Measurements from ENCODE around the gene CPSF3. TPM values are rescaled to one million over a fixed set of nuclear protein-coding genes. Genes with fewer than 3 reads are reported as not detected.
A peak's percentile ranks its signal among the peaks of the same experiment; 100 is the strongest.

CPSF3 gene
- total RNA-seq, 6 experiments from 2014 or later: 40.6 to 49.8 (median 44.5) TPM

DNA sequence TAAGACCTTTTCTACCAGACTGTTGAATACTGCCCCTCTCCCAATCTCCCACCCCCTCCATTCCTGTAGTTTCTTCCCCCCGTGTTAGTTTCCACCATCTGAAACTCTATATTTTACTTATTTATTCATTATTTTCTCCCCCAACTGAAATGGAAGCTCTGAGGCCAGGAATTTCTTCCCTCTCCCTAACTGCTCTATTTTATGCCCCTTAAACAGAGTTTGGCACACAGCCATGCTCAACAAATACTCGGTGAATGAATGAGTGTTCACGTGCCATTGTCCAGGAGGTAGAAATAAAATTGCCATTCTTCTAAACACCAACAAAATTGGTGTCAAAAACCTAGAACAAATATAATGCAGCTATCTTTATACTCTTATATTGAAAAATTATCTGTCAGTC lies 5.7 kb upstream of the CPSF3 start:
- Mint-ChIP-seq H3K4me3 (no peak overlapping the region), H3K36me3 (ENCODE audit: low read depth) (peaks cover 56% of the 10 kb centered on the region), H3K9me3 (no peaks in the 10 kb centered on the region), H3K4me1 (ENCODE audit: low read depth) (peaks cover 58% of the 10 kb centered on the region), H3K27ac (no peak overlapping the region), H3K27me3 (ENCODE audit: insufficient read depth) (no peaks in the 10 kb centered on the region; the same call in 1 of the 2 replicates)
- no peak for DNase-seq
- TF ChIP-seq, protein P1, sequence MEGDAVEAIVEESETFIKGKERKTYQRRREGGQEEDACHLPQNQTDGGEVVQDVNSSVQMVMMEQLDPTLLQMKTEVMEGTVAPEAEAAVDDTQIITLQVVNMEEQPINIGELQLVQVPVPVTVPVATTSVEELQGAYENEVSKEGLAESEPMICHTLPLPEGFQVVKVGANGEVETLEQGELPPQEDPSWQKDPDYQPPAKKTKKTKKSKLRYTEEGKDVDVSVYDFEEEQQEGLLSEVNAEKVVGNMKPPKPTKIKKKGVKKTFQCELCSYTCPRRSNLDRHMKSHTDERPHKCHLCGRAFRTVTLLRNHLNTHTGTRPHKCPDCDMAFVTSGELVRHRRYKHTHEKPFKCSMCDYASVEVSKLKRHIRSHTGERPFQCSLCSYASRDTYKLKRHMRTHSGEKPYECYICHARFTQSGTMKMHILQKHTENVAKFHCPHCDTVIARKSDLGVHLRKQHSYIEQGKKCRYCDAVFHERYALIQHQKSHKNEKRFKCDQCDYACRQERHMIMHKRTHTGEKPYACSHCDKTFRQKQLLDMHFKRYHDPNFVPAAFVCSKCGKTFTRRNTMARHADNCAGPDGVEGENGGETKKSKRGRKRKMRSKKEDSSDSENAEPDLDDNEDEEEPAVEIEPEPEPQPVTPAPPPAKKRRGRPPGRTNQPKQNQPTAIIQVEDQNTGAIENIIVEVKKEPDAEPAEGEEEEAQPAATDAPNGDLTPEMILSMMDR (IDR thresholded peaks at IDR 0.05): no peak

DNA sequence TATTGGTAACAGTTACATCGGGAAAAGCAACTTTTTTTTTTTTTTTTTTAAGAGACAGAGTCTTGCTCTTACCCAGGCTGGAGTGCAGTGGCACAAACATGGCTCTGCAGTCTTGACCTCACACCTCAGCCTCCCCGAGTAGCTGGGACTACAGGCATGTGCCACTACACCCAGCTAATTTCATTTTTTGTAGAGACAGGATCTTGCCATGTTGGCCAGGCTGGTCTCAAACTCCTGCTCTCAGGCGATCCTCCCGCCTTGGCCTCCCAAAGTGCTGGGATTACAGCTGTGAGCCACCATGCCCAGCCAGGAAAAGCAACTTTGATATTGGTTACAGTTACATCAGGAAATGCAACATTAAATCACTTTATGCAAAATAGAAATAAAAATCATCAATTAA lies 4.7 kb upstream of the CPSF3 start:
- no peak overlapping the region for H3K27ac Mint-ChIP-seq
- H3K27me3 Mint-ChIP-seq (ENCODE audit: insufficient read depth): no peaks in the 10 kb centered on the region; the same call in 1 of the 2 replicates
- H3K4me3 Mint-ChIP-seq: no peak overlapping the region
- peaks cover 58% of the 10 kb centered on the region for H3K4me1 Mint-ChIP-seq (ENCODE audit: low read depth)
- peaks cover 57% of the 10 kb centered on the region for H3K36me3 Mint-ChIP-seq (ENCODE audit: low read depth)
- TF ChIP-seq, protein P1 (IDR thresholded peaks at IDR 0.05): no peak
- no peak for DNase-seq
- no peaks in the 10 kb centered on the region for H3K9me3 Mint-ChIP-seq

DNA sequence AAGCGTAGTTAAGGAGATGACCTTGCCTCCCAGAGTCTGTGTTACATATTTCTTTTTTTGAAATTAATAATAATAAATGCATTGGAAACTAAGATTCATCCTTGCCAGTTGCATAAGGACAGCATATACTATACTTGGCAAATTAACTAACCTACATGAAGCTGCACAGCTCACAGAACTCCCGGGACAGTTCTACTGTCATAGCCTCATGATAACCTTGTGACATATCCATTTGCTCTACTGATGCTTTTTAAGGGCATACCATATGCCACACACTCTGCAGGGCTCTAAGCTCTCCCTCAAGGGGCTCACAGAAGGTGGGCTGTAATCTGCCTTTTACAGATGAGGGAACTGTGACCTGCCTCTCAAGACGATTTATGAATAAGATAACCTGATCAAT lies 3.9 kb upstream of the CPSF3 start:
- TF ChIP-seq, protein P1 (IDR thresholded peaks at IDR 0.05): no peak
- Mint-ChIP-seq H3K36me3 (ENCODE audit: low read depth) (peaks cover 56% of the 10 kb centered on the region), H3K27ac (no peak overlapping the region), H3K9me3 (no peaks in the 10 kb centered on the region), H3K4me1 (ENCODE audit: low read depth) (peaks cover 58% of the 10 kb centered on the region), H3K27me3 (ENCODE audit: insufficient read depth) (no peaks in the 10 kb centered on the region; the same call in 1 of the 2 replicates), H3K4me3 (no peak overlapping the region)
- DNase-seq: no peak

DNA sequence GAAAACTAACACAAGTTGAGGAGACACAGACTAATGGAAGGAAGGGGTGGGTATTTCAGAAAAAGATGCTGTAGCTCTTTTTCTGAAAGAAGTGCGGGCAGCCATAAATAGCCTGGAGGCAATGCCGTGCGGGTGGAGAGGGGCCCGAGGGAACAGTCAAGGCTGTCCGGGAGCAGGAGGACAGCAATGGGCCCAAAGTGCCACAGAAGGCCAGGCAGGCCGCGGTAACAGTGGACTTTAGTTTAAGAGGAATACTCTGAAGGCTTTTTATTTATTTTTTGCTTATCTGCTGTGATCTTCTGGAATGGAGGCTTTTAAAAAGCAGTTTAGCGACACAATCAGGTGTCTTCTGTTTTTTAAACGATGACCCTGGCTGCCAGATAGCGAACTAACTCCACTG lies 3.0 kb upstream of the CPSF3 start:
- no peaks in the 10 kb centered on the region for H3K9me3 Mint-ChIP-seq
- H3K36me3 Mint-ChIP-seq (ENCODE audit: low read depth): peaks cover 54% of the 10 kb centered on the region
- TF ChIP-seq, protein P1 (IDR thresholded peaks at IDR 0.05): no peak
- H3K27ac Mint-ChIP-seq: peak overlapping the region; percentile 29; the same call in 1 of the 2 replicates
- no peaks in the 10 kb centered on the region; the same call in 1 of the 2 replicates for H3K27me3 Mint-ChIP-seq (ENCODE audit: insufficient read depth)
- peak overlapping the region; percentile 35 for H3K4me3 Mint-ChIP-seq
- peaks cover 58% of the 10 kb centered on the region for H3K4me1 Mint-ChIP-seq (ENCODE audit: low read depth)
- no peak for DNase-seq

DNA sequence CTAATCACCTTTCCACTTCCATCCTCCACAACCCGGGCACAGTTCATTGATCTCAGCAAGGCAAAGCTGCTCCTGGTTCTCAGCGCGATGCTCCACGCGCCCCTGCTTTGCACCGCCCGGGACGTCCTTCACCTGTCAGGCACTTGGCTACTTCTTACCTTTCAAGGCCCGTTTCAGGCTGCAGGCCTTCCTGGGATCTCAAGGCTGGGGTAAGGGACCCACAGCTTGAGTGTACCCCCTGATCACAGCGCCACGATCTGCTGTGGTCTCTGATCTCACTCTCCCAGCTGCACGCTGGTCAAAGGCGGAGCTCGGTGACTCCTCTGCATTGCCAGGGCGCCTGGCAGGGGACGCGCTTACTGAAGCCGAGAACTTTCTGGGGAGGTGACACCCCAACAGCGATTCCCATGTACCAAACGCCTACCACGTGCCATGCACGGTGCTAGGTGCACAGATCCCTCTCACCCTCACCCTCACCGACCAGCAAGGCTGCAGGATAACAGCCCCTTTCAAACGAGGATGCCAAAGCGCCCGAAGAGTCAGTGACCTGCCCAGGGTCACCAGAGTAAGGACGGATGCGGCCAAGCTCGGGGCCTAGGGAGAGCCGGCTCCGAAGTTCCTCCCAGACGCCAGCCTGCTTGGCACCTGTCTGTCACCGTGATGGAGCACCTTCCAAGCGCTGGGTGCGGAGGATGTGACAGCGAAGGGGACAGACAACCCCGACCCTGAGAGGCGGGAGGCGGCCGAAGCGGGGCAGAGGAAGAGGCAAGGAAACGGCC lies 944 bp upstream of the CPSF3 start:
- Mint-ChIP-seq H3K9me3 (no peaks in the 10 kb centered on the region), H3K36me3 (ENCODE audit: low read depth) (peaks cover 40% of the 10 kb centered on the region), H3K4me1 (ENCODE audit: low read depth) (peaks cover 44% of the 10 kb centered on the region), H3K27me3 (ENCODE audit: insufficient read depth) (no peaks in the 10 kb centered on the region; the same call in 1 of the 2 replicates), H3K4me3 (peak overlapping the region; percentile 96), H3K27ac (peak overlapping the region; percentile 87)
- TF ChIP-seq, protein P1 (IDR thresholded peaks at IDR 0.05): no peak
- DNase-seq: peak; percentile 30
